Activated effector memory CD4-positive, alpha-beta T cell treated with Interleukin-2 at 50 U/mL for 16 hours (primary cell): Measurements from ENCODE around the gene BABAM2.

Source experiments
- DNase-seq: peaks from one replicate; pipeline ENCODE4 v3.0.0-alpha.2; 2020

BABAM2 gene

DNA sequence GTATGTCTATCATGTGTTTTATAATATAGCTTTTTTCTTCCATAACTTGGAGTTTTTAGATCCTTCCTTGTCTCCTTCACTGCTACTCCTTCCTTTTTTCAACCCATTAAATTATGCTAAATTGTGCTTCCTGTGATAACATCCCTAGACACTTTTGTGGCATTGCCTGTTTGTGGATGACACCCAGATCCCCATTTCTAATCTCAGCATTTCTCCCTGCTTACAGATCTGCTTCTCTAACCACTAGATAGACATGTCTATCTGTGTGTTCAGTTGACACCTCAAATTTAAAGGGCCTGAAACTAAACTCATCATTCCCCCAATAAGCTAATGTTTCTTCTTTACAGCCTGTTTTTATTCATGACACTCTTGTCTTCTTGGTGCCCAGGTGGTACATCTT is 244.8 kb downstream of the BABAM2 start:
- no peak for DNase-seq

DNA sequence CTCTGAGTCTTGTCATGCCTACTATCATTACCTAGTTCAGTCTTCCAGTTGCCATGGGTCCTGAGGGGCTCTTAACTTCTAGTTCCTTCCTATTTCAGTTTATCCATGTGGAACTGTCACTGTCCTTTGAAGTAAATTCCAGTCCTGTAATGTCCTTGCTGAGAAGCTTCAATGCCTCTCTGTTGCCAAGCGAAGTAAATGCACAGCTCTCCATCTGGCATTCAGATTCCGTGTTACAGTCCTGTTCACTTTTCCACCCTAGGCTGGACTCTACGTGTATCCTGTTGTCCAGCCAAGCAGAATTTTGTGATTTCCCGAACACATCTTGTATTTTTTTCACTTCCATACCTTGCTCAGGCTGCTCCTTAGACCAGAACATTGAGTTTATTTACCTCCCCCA is 245.3 kb downstream of the BABAM2 start:
- no peak for DNase-seq

DNA sequence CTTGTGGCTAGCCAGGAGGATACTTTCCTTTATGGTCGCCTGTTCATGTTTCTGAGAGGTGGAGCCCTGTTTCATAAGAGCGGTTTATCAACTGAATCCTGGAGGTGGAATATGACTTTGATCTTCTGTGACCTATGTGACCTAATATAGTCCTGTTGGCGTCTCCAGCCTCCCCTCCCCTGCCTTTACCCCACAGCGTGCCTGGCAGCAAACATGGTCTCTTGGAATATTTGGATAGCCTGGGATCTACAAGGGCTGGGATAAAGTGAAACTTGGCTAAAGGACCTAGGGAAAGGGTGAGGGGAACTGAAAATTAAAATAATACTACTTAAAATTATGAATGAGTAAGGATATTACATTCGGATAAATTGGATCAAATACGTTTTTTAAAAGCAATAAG is 246.0 kb downstream of the BABAM2 start:
- no peak for DNase-seq

DNA sequence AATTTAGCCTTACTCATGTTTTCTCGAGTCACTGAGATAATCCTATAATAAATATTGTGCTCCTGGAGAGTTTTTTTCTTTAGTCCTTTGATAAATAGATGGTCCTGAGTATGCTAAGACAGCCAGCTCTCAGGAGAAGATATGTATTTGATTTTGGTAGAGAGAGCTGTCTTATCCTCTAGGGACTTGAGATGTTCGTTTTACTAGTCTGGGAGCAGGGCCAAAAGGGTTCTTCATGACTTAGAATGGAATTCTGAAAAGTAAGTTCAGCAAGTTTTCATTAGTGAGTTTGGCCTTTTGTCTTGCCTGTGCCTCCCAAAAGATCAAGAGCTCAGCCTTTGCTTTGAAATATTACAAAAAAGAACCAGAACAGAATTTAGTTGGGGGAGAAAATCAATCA is 246.7 kb downstream of the BABAM2 start:
- DNase-seq, result no peak

DNA sequence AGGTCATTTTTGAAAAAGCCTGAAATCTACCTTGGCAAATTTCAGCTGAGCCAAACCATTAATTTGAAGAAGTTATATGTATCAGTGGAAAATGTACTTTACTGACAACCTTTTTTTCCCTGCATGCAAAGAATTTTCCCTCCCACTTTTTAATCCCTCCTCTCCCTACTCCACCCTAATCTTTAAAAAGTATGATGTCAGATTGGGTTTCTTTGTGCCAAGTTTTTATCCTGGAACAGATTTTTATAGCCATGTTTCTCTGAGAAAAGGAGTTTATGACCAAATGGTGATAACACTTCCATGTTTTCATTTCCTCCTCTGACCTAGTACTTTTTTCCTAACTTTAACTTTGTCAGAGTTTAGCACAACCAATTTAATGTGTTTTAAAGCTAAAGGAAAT is 251.9 kb downstream of the BABAM2 start:
- no peak for DNase-seq

DNA sequence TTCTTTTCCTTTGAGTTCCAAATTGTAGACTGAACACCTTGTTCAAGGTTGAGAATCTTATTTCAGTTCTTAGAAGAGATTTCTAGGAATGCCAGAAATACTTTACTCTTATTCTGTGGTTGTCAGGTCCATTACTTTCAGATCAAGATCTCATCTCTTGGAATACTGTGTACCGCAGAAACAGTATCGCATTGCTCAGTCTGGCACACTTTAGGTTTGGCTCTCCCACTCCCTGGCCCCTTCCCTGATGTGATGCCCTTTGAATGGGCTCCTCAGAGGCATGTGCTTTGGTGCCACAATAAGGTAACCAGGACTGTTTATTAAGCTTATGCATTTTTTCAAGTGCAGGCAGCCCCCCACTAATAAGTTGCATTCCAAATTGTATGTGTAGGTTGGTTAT is 257.5 kb downstream of the BABAM2 start:
- DNase-seq, result no peak

- no peak for DNase-seq
Measured at GRCh38 chr2:28148566-28148965, 258.0 kb downstream of the BABAM2 start.

GRCh38 chr2:28150236-28150915 is 259.8 kb downstream of the BABAM2 start:
- no peak for DNase-seq

DNA sequence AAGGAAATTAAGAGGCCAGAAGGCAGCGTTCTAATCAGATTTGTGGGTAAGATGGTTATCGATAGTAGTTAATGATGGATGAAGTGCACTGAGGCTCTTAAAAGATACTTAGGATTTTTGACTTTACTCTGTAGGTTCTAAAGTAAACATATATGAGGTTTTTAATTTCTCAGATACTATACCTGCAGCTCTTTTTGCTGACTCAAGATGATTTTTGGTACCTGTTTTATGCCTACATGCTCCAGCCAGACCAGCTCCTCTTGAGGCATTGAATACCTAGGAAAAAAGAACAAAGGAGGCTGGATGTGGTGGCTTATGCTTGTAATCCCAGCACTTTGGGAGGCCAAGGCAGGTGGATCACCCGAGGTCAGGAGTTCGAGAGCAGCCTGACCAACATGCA is 260.5 kb downstream of the BABAM2 start:
- no peak for DNase-seq

DNA sequence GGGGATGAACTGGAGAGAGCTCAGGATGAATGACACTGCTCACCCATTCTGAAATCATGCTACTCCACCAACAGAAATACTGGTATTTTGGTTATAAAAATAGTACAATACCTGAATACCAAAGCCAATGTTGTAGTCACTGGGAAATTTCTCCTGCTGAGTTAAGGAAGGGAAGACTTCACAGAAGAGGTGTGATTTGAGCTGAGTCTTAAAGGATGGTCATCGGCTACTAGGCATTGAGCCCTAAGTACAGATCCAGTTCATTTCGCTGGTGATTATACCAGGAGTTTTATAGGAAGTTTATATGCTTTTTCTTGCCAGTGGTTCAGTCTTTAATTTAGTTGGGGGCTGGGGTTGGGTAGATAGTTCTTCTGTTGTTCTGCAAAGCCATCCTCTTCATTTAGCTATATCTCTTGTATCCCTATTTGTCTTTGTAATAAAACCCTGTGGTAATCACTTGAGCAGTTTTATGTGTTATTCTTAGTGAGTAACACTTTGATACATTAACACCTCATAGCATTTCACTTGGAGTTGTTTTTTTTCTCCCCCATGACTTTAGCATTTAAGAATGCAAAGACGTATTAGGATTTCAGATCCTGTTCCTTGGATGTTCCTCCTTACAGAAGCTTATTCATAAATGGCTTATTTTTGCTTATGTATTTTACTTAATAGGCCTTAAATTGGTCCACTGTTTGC is 262.2 kb downstream of the BABAM2 start:
- no peak for DNase-seq

- DNase-seq, result no peak
Measured at GRCh38 chr2:28153851-28154250, 263.3 kb downstream of the BABAM2 start.

DNA sequence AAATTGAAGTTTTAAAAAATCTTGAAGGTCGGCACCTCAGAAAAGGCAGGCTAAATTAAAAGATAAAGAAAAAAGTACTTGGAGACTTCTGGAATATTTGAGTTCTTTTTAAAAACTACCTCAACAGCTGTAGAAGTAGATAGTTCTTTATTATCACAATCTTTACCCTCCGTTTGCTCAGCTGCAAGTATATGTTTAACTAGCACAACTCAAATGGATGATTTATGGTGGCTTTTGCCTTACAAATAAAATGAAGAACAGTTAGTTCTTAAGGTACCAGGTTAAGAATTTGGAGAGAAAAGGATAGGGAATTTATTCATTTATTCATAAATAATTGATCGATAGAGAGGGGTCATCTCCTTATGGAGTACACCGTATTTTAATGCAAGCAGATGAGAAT is 264.6 kb downstream of the BABAM2 start:
- no peak for DNase-seq

GRCh38 chr2:28155627-28156026 is 265.1 kb downstream of the BABAM2 start:
- no peak for DNase-seq

DNA sequence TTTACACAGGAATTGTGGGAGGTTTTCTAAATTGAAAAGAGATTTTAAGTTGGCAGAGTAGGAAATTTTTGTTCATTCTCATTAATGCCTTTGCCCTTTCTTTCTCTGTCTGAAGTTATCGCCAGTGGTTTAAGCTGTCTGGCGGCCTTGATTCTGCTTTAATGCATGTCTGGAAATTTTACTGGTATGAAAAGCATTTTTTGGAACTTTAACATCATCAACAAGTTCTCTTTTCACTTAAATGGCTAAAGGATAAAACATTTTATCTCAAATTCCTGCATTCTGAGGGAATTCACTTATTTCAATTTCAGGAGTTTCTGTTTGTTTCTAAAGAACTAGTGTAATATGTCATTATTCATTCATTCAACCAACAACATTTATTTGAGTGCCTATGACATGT is 268.3 kb downstream of the BABAM2 start:
- no peak for DNase-seq

DNA sequence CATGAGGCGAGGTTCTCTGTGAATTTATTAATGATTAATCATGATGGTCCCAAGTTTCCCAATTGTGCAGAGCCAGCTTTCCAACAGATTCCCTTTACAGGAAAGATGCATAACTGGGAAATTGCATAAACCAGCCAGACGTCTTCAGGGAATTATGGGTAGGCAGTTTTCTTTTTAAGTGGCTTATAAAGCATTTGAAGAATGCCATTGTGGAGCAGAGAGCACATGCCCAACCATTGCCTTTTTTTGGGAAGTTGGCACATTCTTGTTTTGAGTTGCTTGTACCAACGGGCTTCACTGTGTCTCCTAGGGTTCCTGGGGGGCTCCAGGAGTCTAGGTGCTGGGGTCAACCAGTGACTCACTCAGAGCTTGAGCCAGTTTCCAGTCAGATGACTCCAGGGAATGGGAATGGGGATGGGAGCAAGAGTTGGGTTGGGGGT is 270.5 kb downstream of the BABAM2 start:
- no peak for DNase-seq

GRCh38 chr2:28161466-28161865 is 270.9 kb downstream of the BABAM2 start:
- DNase-seq, result no peak

- DNase-seq, result no peak
Measured at GRCh38 chr2:28162564-28162963, 272.0 kb downstream of the BABAM2 start.

GRCh38 chr2:28163028-28163427 is 272.5 kb downstream of the BABAM2 start:
- DNase-seq, result no peak

- DNase-seq, result no peak
Measured at GRCh38 chr2:28163627-28164279, 273.2 kb downstream of the BABAM2 start.

- no peak for DNase-seq
Measured at GRCh38 chr2:28164280-28164801, 273.8 kb downstream of the BABAM2 start.

GRCh38 chr2:28165087-28165635 is 274.6 kb downstream of the BABAM2 start:
- DNase-seq, result no peak

DNA sequence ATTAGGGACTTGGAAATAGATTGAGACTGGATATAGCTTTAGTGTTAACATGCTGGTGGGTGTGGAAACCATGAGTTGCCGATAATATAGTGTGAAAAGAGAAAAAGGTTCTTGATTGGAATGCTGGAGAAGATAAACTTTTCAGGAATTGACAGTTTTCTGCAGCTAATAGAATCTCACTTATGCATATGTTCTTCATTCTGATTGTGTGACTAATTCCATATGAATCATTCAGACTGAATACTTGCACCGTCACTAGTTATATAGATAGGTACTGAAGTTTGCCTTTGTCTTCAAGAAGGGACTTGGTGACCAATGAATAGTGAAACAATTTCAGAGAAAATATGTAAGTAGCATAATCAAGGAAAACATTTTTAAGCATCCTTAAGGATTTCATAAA is 276.4 kb downstream of the BABAM2 start:
- no peak for DNase-seq

GRCh38 chr2:28168376-28168775 is 277.8 kb downstream of the BABAM2 start:
- no peak for DNase-seq

GRCh38 chr2:28169492-28169891 is 279.0 kb downstream of the BABAM2 start:
- DNase-seq, result no peak
